ENCODE results near the gene GNE.
"Not testable (repeated sequence)": the region's sequence is repeated elsewhere in the genome, so short reads cannot be mapped to it uniquely, and the experiment has no call there.

GNE gene, protein sequence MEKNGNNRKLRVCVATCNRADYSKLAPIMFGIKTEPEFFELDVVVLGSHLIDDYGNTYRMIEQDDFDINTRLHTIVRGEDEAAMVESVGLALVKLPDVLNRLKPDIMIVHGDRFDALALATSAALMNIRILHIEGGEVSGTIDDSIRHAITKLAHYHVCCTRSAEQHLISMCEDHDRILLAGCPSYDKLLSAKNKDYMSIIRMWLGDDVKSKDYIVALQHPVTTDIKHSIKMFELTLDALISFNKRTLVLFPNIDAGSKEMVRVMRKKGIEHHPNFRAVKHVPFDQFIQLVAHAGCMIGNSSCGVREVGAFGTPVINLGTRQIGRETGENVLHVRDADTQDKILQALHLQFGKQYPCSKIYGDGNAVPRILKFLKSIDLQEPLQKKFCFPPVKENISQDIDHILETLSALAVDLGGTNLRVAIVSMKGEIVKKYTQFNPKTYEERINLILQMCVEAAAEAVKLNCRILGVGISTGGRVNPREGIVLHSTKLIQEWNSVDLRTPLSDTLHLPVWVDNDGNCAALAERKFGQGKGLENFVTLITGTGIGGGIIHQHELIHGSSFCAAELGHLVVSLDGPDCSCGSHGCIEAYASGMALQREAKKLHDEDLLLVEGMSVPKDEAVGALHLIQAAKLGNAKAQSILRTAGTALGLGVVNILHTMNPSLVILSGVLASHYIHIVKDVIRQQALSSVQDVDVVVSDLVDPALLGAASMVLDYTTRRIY

DNA sequence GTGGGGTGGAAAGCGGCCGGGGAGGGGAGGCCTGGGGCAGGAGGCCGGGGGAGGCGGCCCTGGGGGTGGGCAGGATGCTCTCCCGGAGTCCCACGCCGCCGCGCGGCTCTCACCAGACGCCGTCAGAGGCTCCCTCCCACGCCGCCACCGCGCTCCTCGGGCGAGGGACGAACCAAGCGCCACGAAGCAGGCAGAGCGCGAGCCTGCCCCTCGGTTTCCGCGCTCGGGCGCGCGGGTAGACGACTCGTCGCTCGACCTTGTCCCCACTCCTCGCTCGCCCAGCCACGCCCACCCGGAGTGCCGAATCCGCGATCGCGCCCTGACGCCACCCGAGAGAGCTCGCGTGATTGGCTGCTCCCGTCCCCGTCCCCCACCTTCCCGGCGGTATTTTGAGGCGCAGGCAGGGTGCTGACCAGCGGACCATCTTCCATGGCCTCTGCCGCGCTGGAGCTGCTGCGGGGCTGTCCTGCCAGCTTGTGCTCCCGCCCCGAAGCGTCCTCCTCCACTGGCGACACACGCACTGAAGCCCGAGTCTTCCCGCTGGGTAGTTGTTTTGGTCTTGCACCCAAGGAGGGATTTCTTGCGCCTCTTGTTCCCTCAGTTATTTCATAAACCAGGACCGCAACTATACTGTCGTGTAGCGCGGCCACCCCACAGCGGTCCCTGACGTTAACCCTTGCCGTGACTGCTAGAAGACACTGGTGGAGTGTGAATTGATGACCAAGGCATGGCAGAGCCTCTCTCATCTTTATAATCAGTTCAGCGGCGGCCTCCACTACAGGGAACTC, at the start of gene GNE:
Gene GNE (minus strand): TSS at position 241 of the 788 bp plus-strand sequence. CDS start 9,093 bp downstream, outside the sequence.
- DNase-seq: peak; percentile 97

DNA sequence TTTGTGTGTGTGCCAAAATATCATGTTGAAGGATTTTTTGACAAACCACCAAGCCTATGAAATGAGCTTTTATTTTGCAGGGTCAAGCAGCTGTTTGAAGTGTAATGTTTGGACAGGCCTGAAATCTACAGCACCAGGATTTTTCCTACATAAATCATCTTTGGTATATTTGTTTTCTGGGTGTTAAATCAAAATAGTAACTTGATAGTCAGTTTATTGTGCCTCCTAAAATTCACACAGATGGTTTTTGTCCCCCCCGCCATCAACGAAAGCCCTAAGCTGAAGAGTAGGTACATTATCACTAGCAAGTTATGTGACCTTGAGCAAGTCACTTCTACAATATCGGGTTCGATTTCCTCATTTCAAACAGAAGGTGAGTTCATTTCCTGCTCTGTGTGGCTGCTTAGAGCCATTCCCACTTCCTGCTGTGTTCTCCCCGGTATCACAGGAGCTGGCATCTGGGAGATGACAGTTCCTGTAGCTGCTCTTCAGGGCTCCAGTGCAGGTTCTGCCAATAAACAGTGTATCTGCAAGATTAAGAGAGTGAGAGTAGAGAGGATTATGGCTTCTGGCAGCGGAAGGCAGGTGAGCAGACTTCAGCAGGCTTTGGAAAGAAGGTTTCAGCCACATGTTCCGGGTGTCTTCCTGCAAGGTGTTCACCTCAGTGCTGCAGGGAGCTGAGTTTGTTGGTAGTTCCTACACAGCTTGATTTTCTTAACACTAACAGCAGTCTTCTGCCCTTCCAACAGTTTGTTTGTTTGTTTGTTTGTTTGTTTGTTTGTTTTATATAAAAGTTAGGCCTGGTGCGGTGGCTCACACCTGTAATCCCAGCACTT, 48.4 kb upstream of the GNE start:
- no peak for DNase-seq

DNA sequence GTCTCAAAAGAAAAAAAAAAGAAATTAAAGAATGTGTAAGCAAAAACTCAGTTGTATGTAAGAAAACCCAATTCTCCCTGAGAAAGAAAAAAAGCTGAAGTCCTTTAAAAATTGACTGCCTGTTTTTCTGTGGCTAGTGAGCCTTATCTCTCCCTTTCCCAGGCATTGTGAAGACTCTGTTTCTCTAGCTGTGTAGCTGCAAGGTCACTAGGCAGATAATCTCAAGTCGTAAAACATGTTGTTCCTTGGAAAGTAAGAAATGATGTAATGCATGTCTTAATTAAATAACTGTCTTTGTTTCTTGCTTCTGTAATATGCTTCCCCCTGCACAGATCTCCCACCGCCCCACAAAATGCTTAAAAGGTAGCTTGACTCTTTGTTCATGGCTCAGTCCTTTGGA, 46.1 kb upstream of the GNE start:
- DNase-seq: not testable (repeated sequence)

DNA sequence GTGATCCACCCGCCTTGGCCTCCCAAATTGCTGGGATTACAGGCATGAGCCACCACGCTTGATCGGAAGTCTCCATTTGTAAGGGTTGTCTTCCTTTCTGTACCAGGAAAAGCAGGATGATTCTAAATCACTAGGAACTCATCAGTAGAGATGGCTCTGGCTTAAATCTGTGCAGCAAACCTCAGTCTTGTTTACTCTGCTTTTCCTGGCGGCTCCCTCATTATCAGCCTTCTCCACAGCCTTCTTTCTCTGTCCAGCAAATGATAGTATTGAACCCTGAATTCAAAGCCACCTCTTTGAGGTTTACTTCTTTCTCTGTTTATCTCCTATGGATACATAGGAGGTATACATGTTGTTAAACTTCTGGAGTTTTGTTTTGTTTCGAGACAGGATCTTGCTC, 43.0 kb upstream of the GNE start:
- DNase-seq: no peak

DNA sequence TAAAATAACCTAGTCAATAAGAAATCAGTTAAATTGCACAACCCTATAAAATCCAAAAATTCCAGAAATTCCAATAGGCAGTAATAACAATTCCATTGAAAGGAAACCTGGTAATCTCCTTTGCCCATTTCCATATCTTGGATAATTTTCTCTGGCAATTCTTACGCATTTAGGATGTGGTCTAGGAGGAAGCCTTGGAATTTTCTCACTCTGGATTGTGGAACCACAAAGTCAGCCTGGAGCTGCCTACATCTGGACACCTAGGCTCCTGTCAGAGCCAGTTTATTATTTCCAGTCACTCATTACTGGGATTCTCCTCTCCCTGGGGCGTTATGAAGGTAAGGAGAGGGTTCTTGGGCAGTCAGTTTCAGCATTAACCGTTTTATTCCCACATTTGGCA, 40.3 kb upstream of the GNE start:
- peak; percentile 20 for DNase-seq

DNA sequence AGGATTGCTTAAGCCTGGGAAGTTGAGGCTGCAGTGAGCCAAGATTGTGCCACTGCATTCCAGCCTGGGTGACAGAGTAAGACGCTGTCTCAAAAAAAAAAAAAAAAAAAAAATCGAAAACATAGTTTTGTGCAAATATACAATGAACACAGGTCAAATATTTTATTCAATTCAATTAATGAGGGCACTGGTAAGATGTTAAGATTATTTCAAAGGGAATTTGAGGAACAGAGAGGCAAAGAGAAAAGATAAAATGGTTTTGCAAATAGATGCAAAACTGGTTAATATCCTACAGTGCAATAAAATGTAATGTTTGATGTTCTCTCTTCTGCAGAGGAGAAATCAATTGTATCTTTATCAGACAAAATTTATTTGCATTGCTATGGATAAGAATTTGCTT, 39.5 kb upstream of the GNE start:
- no peak for DNase-seq

DNA sequence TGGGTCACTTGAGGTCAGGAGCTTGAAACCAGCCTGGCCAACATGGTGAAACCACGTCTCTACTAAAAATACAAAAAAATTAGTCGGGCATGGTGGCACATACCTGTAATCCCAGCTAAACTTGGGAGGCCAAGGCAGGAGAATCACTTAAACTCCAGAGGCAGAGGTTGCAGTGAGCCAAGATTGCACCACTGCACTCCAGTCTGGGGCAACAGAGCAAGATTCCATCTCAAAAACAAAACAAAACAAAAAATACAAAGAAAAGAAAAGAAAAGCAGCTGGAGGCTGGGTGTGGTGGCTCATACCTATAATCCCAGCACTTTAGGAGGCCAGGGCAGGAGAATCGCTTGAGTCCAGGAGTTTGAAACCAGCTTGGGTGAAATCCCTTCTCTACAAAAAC, 36.7 kb upstream of the GNE start:
- DNase-seq: not testable (repeated sequence)

DNA sequence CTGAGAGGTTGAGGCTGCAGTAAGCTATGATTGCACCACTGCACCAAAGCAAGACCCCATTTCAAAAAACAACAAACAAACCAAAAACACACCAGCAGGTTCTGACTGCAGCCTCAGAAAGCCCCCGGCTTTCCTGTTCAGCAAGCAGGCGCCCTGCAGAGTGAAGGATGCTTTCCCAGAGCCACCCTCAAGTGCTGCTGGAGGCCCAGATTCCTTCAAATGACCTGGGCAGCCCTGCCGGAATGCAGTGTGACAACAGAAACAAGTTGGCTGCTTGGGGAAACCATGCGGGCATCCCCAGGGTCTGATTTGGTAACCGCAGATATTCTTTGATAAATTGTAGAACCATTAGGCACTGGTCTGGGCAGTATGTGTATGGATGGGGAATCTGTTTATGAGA, 35.7 kb upstream of the GNE start:
- DNase-seq: no peak

DNA sequence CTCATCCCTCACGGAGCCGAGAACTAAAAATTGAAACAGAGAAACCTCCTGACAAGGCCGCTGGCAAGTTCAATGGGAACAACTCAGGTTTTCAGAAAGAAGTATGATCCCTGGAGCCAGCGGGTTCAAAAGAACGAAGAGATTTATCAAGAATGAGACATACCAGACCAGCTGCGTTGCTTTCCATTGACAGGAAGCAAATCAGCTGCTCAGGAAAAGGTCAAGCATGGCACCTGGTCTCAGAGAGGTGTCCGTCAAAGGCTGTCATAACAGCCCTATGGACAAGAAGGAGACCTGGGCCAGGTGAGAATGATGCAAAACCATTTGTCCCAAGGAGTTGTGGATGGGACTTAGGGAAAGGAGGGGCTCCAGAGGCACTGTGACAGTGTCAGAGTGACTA, 34.9 kb upstream of the GNE start:
- no peak for DNase-seq

DNA sequence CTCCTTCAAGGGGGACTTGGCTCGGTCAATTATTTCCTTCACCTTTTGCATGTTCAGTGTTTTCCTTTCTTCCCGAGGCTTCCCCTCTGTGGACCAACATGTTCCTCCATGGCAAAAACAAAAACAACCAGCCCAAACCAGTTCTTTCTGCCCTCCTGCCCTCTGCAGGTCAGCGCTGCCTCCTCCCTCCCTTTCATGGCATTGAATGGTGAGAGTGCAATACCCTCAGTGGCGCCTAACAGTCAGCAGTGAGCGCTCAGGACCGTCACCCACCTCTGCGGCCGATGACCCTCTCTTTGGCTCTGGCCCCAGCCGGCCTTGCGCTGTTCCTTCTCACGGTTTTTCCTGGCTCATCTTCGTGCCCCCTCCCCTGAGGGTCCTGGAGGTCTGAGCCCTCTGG, 34.4 kb upstream of the GNE start:
- DNase-seq: no peak

DNA sequence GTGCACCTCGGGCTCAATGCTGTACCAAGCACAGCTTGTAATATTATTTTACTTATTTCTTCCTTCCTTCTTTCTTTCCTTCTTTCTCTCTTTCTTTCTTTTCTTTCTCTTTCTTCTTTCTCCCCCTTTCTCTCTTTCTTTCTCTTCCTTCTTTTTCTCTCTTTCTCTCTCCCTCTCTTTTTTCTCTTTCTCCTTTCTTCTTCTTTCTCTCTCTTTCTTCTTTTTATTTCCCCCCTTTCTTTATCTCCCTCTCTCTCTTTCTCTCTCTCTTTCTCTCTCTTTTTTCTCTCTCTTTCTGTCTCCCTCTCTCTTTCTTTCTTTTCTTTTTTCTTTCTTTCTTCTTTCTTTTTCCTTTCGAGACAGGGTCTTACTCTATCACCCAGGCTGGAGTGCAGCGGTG, 32.7 kb upstream of the GNE start:
- DNase-seq: no peak

DNA sequence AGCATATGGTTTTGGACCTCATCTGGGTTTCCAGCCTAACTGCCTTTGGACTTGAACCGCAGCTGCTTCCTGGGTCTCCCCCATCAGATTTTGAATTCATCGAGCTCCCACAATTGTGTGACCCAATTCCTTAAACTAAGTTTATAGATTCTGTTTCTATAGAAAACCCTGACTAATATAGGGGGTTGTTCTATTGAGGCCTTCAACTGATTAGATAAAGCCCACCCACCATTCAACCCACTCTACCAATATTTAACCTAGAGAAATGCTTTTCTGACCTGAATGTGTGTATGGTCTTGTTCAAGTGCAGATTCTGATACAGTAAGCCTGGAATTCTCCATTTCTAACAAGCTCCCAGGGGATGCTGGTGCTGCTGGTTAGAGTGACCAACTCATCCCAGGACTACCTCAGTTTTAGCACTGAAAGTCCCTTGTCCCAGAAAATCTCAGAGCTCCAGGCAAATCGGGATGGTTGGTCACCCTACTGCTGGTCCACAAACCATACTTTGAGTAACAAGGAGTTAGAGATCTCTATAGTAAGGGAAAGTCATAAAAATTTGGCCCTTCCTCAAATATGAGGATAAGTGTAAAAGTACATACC, 31.7 kb upstream of the GNE start:
- DNase-seq: no peak

DNA sequence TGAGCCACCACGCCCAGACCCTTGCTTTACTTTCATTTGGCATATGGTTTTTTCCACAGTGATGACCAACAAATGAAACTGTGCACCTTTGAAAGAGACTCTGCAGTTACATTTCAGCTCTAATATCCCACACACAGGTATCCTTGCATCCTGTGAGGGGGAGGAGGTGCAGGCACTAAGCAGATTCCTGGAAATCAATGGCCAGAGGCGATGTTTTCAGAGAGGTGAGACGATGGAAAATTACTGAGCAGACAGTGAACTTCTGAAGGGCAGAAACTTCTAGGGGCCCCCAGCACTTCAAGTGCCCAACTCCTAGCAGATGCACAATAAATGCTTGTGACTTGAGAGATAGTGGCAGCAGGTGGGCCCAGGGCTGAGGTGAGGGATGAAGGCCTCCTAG, 29.8 kb upstream of the GNE start:
- DNase-seq: no peak

DNA sequence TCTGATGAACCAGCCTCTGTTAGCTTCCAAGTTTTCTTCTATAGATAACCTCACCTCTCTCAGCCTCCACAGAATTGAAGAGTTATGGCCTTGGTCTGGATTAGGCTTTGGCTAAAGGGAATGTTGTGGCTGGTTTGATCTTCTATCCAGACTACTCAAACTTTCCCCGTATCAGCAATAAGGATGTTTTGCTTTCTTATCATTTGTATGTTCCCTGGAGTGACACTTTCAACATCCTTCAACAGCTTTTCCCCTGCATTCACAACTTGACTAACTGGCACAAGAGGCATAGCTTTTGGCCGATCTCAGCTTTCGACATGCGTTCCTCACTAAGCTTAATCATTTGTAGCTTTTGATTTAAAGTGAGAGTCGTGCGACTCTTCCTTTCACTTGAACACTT, 28.1 kb upstream of the GNE start:
- DNase-seq: no peak

DNA sequence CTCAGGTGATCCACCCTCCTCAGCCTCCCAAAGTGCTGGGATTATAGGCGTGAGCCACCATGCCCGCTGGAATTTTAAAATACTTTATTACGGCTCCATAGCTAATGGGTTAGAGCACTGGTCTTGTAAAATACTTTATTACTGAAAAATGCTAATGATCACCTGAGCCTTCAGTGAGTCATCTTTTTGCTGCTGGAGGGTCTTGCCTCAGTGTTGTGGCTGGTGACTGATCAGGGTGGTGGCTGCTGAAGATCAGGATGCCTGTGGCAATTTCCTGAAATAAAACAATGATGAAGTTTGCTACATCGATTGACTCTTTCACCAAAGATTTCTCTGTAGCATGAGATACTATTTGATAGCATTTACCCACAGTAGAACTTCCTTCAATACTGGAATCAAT, 26.0 kb upstream of the GNE start:
- DNase-seq: no peak

DNA sequence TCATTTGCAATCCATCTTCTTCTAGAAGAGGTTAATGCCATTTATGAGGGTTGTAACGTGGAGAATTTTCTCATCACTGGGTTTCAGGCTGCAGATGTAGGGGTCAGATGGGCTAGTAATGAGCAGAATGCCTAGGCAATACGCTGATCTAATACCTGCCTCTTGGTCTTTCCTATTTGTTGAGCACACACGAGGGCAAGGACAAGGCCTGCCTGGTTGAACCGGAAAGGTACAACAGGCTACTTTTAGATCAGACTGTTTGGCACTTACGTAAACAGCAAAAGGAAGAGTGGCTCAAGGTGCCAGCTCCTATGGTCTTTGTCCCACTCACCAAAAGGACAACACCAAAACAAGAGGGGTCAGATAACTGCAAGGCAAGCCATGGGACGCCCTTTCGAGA, 24.0 kb upstream of the GNE start:
- DNase-seq: no peak

DNA sequence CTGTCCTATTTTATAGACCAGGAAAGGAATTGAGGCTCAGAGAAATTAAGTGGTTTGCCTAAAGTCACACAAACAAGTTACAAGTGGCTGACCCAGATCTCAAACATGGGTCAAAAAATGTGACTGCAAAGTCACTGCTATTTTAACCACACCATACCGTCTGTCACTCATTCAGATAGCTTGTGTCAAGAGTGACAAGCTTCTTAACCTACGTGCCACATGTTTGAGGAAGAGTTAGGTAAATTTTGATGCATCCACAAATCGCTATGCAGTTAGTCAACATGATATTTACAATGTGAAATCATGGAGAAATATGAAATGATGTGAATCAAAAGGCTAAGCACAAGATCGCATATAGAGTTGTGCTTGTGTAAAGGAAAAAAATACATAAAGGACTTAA, 22.7 kb upstream of the GNE start:
- no peak for DNase-seq

DNA sequence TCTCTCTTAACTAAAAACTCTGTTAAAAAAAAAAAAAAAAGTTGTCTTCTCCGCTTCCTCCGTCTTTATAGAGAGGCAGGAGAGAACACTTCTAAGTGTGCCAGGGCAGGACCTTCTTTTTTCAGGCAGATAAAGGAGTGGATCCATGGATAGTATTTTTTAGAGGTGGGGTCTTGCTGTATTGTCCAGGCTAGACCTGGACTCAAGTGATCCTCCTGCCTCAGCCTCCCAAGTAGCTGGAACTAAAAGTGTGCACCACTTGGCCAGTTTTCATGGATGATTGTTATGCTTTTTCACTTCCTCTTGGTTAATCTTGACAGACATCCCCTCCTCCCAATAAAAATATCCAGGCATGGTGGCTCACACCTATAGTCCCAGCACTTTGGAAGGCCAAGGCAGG, 20.0 kb upstream of the GNE start:
- DNase-seq: no peak

DNA sequence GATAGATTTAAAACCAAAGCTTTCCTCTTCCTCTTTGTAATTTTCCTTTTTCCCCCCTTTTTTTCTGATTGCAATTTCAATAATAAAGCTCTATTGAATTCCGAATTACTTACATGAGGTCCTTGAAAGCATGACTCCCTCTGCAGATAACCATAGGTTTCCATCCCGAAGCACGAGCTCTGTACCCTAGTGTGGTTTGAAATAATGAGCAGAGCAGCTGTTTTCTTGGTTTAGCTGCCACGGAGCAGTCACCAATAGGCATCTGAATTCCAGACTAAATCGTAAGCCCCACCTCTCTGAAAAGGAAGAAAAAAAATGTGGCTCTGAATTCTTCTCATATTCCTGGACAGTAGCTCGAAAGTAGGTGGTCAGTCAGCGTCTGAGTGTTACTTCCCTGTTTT, 18.5 kb upstream of the GNE start:
- peak; percentile 89 for DNase-seq

DNA sequence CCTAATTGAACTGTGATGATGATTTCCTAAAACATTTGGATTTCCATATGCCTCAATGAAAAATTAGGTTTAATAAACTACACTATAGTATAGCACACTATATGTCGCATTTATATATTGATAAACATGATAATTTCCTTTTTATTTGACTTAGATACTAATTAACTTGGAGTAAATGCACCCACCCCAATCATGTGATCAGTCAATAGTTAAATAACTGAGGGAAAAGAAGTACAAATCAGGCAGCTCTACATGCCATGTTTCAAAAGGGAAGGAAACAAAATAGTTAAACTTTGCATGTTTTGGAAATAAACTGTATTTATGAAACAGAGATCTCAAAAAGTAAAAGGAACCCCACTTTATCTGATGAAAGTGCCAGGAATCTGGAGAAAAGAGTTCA, 18.0 kb upstream of the GNE start:
- no peak for DNase-seq

DNA sequence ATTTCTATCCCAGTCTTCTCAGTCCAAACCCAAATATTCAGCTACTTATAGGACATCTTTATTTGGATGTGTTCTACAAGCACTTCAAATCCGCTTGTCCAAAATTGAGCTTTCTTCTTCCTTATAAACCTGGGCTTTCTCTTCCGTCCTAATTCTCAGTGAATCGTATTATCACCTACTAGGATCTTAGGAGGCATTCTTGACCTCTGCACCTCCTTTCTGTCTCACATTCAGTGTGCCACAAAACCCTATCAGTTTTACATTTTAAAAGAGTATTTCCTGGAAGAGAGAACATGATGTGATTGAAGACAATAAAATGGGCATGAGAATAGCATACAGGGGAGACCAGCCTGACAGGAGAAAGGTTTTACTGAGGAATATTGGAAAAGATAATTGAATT, 16.8 kb upstream of the GNE start:
- DNase-seq: no peak

DNA sequence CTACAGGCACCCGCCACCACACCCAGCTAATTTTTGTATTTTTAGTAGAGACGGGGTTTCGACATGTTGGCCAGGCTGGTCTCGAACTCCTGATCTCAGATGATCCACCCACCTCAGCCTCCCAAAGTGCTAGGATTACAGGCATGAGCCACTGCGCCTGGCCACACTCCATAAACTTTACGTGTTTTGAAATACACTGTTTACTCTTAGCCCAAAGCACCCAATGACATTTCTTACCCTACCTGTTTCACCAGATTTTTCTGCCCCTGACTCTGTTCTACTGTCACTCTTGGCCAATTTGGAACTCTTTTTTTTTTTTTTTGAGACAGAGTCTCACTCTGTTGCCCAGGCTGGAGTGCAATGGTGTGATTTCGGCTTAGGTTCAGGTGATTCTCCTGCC, 15.1 kb upstream of the GNE start:
- DNase-seq: not testable (repeated sequence)

Data from HCEC 1CT (cell line).